GM23338 (cell line): ENCODE measurements around the gene WASL.

Experiments used
- CREB1 ChIP-seq: fragments of 250-450 bp; sonication (Bioruptor Pico); IDR thresholded peaks from 2 replicates; pipeline ENCODE4 v1.5.0; 2020; ENCODE audit warnings: low read depth, mild to moderate bottlenecking, moderate library complexity
- CTCF ChIP-seq, 2 experiments: fragments of 200-600 bp in 1 of 2; sonication (generic) in 1 of 2; conservative IDR thresholded peaks; 2 replicates each; pipeline versions ENCODE4 v1.5.1 to v1.6.1; 2016 to 2017; ENCODE audit warnings: antibody characterized with exemption in 2 of 2, low read depth in 2 of 2, mild to moderate bottlenecking in 2 of 2, moderate library complexity in 1 of 2
- ETS1 ChIP-seq: IDR thresholded peaks from 2 replicates; pipeline ENCODE4 v1.6.1; 2016; ENCODE audit warnings: antibody characterized with exemption
- EZH2 ChIP-seq: fragments of 200-600 bp; sonication (generic); IDR thresholded peaks from one replicate; pipeline ENCODE4 v1.8.0; 2017; ENCODE audit warnings: antibody characterized with exemption, mild to moderate bottlenecking, low read depth; ENCODE audit not compliant: unreplicated experiment
- EZH2phosphoT487 ChIP-seq: fragments of 200-600 bp; sonication (generic); IDR thresholded peaks from one replicate; pipeline ENCODE4 v1.8.1; 2018; ENCODE audit warnings: antibody characterized with exemption; ENCODE audit not compliant: unreplicated experiment
- NANOG ChIP-seq: IDR thresholded peaks from 2 replicates; pipeline ENCODE4 v1.6.1; 2016; ENCODE audit warnings: antibody characterized with exemption, borderline replicate concordance
- POLR2AphosphoS5 ChIP-seq: IDR thresholded peaks from 2 replicates; pipeline ENCODE4 v1.6.1; 2016; ENCODE audit warnings: antibody characterized with exemption, low read depth

GRCh38 chr7:123791001-123791400 lies 42.2 kb upstream of the WASL start:
- TF ChIP-seq CTCF (conservative IDR thresholded peaks at IDR 0.05; ENCODE audit: low read depth in 2 of 2) (no peak), POLR2AphosphoS5 (no peak), ETS1 (no peak), EZH2 (no peak), EZH2phosphoT487 (no peak), NANOG (no peak), CREB1 (CRISPR knock-in tag) (no peak)
